Lower leg skin (tissue), 4 donors: ENCODE results near the gene FN1. TPM values are rescaled to one million over a fixed set of nuclear protein-coding genes. Genes with fewer than 3 reads are reported as not detected.

Experiments used
- DNase-seq, 2 donors: peaks; one replicate each; pipeline ENCODE4 v3.0.0-alpha.2; 2019; ENCODE audit warnings: low spot score in 2 of 2
- H3K4me3 ChIP-seq: fragments of 200-600 bp; sonication (generic); 2 replicates; pipeline ENCODE4 v1.5.1; 2017; ENCODE audit warnings: mild to moderate bottlenecking, low read depth; ENCODE audit not compliant: poor library complexity, severe bottlenecking
- CTCF ChIP-seq, 3 donors: fragments of 450-650 bp; IDR thresholded peaks; one replicate each; pipeline ENCODE4 v1.5.1; 2016; ENCODE audit warnings: antibody characterized with exemption in 3 of 3, mild to moderate bottlenecking in 3 of 3, moderate library complexity in 2 of 3
- POLR2A ChIP-seq, 2 donors: fragments of 450-650 bp; IDR thresholded peaks; one replicate each; pipeline ENCODE4 v1.6.1; 2016 to 2017; ENCODE audit warnings: antibody characterized with exemption in 2 of 2, mild to moderate bottlenecking in 1 of 2, moderate library complexity in 1 of 2
- WGBS, 2 donors: methylation state at CpG; one replicate each; pipeline ENCODE4 v1.1.5; 2018; 5-methylcytosine and 5-hydroxymethylcytosine counted together
- intact Hi-C: fragments of 100-400 bp; cut with DNase I; formaldehyde crosslinking; loops from one replicate; pipeline ENCODE4 v1.15.0; 2023; ENCODE audit warnings: low total_unique reads
- total RNA-seq, 4 donors: library from RNA; depleted of rRNA; stranded (reverse); fragments of >200 nt; gene quantifications; one replicate each; pipeline ENCODE4 v1.1.0, GENCODE V29; 2016

Gene FN1
- total RNA-seq, 4 donors from 2014 or later = 38.2 to 149 (median 52.8) TPM

- TF ChIP-seq CTCF (IDR thresholded peaks at IDR 0.05) = no peak
- TF ChIP-seq POLR2A (IDR thresholded peaks at IDR 0.05) = no peak
- DNase-seq = no peak
- intact Hi-C loops = no loop called here
- WGBS, 2 donors = 90 to 92% methylated on average over 15 of the region's 15 CpGs
- no peak overlapping the region for H3K4me3 ChIP-seq
Observed at GRCh38 chr2:215358891-215359575, 76.8 kb downstream of the FN1 start.

- TF ChIP-seq POLR2A (IDR thresholded peaks at IDR 0.05) (no peak), CTCF (IDR thresholded peaks at IDR 0.05) (no peak)
- WGBS, 2 donors = 89 to 90% methylated on average over 4 of the region's 4 CpGs
- no peak for DNase-seq
- no peak overlapping the region for H3K4me3 ChIP-seq
- intact Hi-C loops = no loop called here
Observed at GRCh38 chr2:215358312-215358845, 77.5 kb downstream of the FN1 start.

GRCh38 chr2:215357660-215358059 lies 78.2 kb downstream of the FN1 start:
- intact Hi-C loops = no loop called here
- TF ChIP-seq POLR2A (IDR thresholded peaks at IDR 0.05) (no peak), CTCF (IDR thresholded peaks at IDR 0.05) (no peak)

GRCh38 chr2:215356948-215357461 lies 78.9 kb downstream of the FN1 start:
- DNase-seq = no peak
- TF ChIP-seq POLR2A (IDR thresholded peaks at IDR 0.05) = no peak
- 55 to 79% methylated on average over 9 of the region's 9 CpGs for WGBS, 2 donors
- intact Hi-C loops = no loop called here
- no peak overlapping the region for H3K4me3 ChIP-seq

More at GRCh38 chr2:215357660-215358059, 78.2 kb downstream of the FN1 start:
- DNase-seq = no peak
- H3K4me3 ChIP-seq = no peak overlapping the region
- WGBS, 2 donors = 50 to 67% methylated on average over 3 of the region's 3 CpGs

- TF ChIP-seq CTCF (IDR thresholded peaks at IDR 0.05) (no peak), POLR2A (IDR thresholded peaks at IDR 0.05) (no peak)
- DNase-seq = no peak
- intact Hi-C loops = no loop called here
- 86 to 87% methylated on average over 7 of the region's 7 CpGs for WGBS, 2 donors
- no peak overlapping the region for H3K4me3 ChIP-seq
Observed at GRCh38 chr2:215356334-215356947, 79.4 kb downstream of the FN1 start.

GRCh38 chr2:215355801-215356200 lies 80.1 kb downstream of the FN1 start:
- WGBS, 2 donors = 95% methylated on average over 7 of the region's 7 CpGs
- H3K4me3 ChIP-seq = no peak overlapping the region
- intact Hi-C loops = no loop called here
- TF ChIP-seq POLR2A (IDR thresholded peaks at IDR 0.05) (no peak), CTCF (IDR thresholded peaks at IDR 0.05) (no peak)
- no peak for DNase-seq
